ENCODE data around the gene KCNG2. TPM values are rescaled to one million over a fixed set of nuclear protein-coding genes. Genes with fewer than 3 reads are reported as not detected.
"Not testable (repeated sequence)": the region's sequence is repeated elsewhere in the genome, so short reads cannot be mapped to it uniquely, and the experiment has no call there.

Gene KCNG2
- total RNA-seq, 1 experiment from 2014 or later, result 0.06 TPM

- DNase-seq (ENCODE audit: low read depth), result no peak
Measured at GRCh38 chr18:79869591-79870300, 72.0 kb downstream of the KCNG2 start.

DNA sequence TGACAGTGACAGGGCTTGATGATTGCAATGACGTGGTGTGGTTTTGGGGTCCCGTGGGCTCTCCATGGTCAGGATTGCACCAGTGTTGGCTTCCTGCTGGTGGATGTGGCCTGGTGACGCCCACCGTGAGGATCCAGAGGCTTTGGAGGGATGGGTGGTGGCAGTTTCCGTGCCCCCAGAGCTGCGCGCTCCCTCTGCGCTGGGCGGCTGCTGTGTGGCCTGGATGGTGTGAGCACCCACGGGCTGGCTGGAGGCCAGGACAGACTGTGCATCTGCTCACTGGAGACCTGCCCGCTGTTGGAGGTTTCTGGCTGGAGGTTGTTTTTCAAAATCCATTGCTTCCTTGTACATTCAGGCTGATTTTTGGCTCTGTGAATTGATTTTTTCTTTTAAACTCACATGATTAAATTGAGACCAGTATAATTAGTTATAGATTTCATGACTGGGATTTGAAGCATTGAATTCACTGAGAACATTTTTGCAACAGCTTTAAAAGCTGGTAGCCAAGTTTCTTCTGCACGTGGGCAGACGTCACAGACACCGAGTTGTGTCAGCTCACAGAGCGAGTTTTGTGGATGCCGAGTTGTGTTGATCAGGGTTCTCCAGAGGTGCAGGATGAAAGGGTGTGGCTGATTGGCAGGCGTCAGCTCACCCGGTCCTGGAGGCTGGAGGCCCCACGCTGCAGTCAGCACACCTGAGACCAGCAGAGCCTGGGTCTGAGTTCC lies 72.7 kb downstream of the KCNG2 start:
- DNase-seq (ENCODE audit: low read depth), result no peak

DNA sequence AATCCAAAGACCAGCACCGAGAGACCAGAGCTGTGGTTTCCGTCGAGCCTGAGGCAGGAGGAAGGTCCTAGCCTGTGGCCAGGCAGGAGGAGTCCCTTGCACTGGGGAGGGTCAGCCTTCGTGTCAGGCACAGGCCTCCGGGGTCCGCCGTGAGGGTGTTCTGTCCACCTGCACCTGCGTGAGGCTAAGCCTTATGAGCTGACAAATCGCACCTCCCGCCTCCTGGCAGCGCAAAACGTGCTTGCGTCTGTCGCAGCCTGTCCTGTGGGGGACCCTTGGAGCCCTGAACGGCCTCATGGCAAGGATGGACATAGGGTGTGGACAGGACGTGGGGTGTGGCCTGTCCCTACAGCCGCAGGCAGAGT lies 73.3 kb downstream of the KCNG2 start:
- DNase-seq (ENCODE audit: low read depth), result no peak

GRCh38 chr18:79871481-79872091 lies 73.8 kb downstream of the KCNG2 start:
- no peak for DNase-seq (ENCODE audit: low read depth)

DNA sequence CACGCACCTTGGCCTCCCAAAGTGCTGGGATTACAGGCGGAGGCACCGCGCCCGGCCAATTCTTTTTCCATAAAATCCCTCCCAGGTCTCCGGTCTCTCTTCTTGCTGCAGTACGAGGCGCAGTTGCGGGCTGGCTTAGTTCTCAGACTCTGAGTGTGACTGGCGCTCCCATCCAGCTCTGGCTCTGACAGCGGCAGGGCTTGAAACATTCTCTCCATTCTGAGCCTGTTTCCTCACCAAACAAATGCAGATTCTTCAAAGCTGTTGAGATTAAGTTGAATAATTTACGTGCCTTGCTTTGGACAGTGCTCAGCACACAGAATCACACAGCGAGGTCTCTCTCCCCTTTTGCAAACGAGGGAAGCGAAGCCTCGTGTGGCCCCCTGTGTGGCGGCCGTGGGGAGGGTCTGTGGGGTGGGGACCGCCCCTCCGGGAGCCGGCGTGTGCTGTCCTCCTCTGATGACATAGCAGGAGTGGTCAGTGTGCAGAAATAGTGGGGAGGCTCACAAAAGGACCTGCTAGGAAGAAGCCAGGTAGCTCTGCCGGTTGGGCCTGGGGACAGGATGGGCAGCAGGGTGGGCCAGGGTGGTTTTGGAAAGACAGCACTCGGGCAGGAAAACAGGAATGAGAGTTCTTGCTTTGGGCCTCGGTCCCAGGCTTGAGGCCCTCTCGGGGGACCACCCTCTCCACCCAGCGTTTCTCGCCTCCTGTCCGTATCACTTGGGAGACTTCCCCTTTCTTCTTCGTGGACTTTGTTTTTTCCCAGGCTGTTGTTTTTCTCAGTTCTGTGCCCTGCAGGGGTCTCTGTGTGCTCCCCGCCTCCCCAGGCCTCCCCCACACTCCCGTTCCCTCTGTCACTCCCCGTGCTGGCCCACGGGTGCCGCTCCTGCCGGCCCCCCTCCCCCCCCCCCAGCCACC lies 75.0 kb downstream of the KCNG2 start:
- no peak for DNase-seq (ENCODE audit: low read depth)

GRCh38 chr18:79873449-79874110 lies 75.8 kb downstream of the KCNG2 start:
- DNase-seq (ENCODE audit: low read depth), result no peak

- no peak for DNase-seq (ENCODE audit: low read depth)
Measured at GRCh38 chr18:79874553-79875530, 77.1 kb downstream of the KCNG2 start.

- DNase-seq (ENCODE audit: low read depth), result no peak
Measured at GRCh38 chr18:79875531-79875919, 77.8 kb downstream of the KCNG2 start.

GRCh38 chr18:79875931-79876461 lies 78.3 kb downstream of the KCNG2 start:
- no peak for DNase-seq (ENCODE audit: low read depth)

- DNase-seq (ENCODE audit: low read depth), result no peak
Measured at GRCh38 chr18:79876497-79876896, 78.8 kb downstream of the KCNG2 start.

DNA sequence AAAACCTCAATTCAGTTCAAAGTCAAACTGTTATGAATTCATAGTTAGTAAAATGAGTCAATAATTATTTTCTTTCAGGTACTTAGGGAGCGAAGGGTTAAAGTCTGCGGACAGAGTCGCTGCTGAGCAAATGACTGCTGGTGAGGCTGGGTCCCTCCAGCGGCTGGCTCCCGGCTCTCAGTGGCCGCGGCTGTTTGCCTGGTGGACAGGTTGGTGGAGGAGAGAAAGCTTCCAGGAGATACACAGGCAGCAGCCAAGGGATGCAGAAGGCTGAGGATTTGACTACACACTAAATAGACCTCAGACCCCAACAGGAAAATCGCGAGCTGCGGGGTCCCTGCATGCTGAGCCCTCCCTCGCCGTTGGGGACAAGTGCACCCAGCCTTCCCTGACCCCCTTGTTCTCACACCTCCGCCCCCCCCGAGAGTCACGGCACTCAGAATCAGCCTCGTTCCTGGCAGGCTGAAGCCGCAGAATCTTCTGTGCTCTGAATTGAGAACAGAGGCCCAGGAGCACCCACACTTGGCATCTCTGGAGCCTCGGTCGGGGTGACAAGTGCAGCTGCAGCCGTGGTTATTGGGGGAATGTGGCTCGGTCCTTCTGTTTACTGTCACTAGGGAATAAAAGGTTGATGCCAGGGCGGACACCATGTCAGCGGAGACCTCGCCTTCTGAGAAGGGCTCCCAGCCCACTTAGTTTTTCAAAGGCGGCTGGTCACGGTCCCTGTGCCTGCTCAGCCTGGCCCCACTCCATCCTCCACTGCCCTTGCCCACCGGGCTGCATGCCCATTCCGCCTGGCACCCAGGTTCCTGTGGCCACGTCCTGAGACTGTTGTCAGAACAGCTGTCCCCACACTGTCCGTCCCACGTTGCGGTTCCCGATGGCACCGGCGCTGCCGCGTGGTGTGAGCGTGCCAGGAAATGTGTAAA lies 79.7 kb downstream of the KCNG2 start:
- DNase-seq (ENCODE audit: low read depth), result no peak

GRCh38 chr18:79878246-79878645 lies 80.5 kb downstream of the KCNG2 start:
- DNase-seq (ENCODE audit: low read depth), result not testable (repeated sequence)

DNA sequence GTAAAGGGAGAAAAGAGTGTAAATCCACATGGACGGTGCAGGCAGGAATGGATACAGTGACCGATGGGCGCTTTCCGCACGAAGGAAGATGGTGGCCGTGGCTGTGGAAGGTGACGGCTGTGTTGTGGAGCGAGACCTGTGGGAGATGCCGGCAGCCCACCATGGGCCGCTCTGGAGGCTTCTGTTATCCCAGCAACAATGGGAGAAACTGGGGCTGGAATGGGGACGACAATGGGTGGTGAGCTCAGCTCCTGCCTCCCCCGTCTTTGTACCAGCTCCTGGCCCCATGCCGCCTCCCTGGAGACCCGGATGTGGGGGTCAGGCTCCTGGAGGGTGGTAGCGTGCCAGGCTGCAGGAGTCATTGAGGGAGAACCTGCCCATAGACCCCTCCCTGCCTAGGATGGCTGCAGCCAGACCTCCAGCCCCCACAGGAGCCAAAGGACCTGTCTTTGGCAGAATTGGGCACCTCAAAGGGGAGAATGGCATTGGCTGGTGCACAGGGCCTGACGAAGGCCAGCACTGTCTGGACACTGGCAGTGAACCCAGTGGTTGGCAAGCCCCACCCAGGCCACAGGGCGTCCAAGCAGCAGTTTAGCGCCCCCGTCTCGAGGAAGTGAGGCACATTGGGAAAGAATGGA lies 81.1 kb downstream of the KCNG2 start:
- no peak for DNase-seq (ENCODE audit: low read depth)

DNA sequence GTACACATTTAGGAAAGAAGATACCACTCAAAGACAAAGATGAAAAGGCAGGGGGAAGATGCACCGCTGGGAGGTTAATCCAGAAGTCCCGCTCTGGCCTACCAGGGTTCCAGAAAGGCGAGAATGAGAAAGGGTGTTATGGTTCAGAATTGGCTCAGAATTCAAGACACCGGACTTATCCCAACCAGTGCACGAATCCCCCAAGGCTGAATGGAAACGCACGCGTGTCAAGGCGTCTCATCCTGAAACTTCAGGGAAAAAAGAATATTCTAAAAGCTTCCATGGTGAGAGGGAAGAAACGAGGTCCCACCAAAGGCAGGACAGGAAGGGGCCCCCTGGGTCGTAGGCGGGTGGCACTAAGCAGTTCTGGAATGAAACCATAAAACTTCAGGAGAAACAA lies 81.8 kb downstream of the KCNG2 start:
- DNase-seq (ENCODE audit: low read depth), result no peak

GRCh38 chr18:79881695-79882094 lies 84.0 kb downstream of the KCNG2 start:
- no peak for DNase-seq (ENCODE audit: low read depth)

DNA sequence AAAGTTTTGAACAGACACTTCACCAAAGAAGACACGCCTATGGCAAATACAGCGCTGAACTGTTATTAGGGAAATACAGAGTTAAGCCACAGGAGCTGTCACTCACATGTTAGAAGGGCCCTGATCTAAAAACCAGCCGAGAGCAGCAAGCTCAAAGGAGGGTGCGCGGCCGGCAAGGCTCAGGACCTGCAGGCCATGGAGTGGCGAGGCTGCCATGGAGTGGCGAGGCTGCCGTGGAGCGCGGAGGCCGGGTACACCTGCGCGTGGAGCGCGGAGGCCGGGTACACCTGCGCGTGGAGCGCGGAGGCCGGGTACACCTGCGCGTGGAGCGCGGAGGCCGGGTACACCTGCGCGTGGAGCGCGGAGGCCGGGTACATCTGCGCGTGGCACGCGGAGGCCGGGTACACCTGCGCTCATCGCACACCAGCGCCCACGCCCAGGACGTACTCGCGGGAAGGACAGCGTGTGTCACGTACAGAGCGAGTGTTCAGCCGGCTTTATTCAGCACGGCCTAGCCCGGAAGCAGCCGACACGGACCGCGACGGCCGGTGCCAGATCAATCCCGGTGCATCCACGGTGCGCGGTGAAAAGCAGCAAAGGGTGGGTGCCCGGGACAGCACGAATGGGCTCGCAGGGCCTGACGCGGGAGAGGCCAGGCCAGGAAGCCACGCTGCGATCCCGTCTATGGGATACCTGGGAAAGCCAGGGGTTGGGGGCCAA lies 84.9 kb downstream of the KCNG2 start:
- DNase-seq (ENCODE audit: low read depth), result no peak
